ENCODE data around the gene SSH2.

SSH2 gene

GRCh38 chr17:29918922-29919856, 10.8 kb downstream of the SSH2 start:
- Histone ChIP-seq H3K79me2 (no peaks in the 10 kb centered on the region), H3K9me3 (ENCODE audit: control insufficient read depth, low read length) (no peaks in the 10 kb centered on the region), H3K4me2 (ENCODE audit: low read length) (no peak overlapping the region), H3K27ac (no peak overlapping the region), H3K9ac (no peak overlapping the region), H2AFZ (no peak overlapping the region), H3K4me3 (ENCODE audit: low read depth, low read length) (no peak overlapping the region), H3K36me3 (ENCODE audit: control insufficient read depth, insufficient read depth, low read length) (no peaks in the 10 kb centered on the region), H3K27me3 (ENCODE audit: control insufficient read depth, insufficient read depth, low read length) (no peaks in the 10 kb centered on the region), H3K4me1 (no peaks in the 10 kb centered on the region)
- no peak for TF ChIP-seq CTCF (IDR thresholded peaks at IDR 0.05)

- no peak for TF ChIP-seq CTCF (IDR thresholded peaks at IDR 0.05)
- no peak overlapping the region for H3K9ac ChIP-seq
- no peaks in the 10 kb centered on the region for H3K36me3 ChIP-seq (ENCODE audit: control insufficient read depth, insufficient read depth, low read length)
- no peak overlapping the region for H3K27ac ChIP-seq
- H3K4me3 ChIP-seq (ENCODE audit: low read depth, low read length), result no peak overlapping the region
- H3K79me2 ChIP-seq, result no peaks in the 10 kb centered on the region
- no peak overlapping the region for H3K4me2 ChIP-seq (ENCODE audit: low read length)
- no peaks in the 10 kb centered on the region for H3K4me1 ChIP-seq
- H3K9me3 ChIP-seq (ENCODE audit: control insufficient read depth, low read length), result no peaks in the 10 kb centered on the region
- no peaks in the 10 kb centered on the region for H3K27me3 ChIP-seq (ENCODE audit: control insufficient read depth, insufficient read depth, low read length)
- H2AFZ ChIP-seq, result no peak overlapping the region
These were observed 12.0 kb downstream of the SSH2 start for GRCh38 chr17:29918016-29918415.

- H3K27me3 ChIP-seq (ENCODE audit: control insufficient read depth, insufficient read depth, low read length), result no peaks in the 10 kb centered on the region
- H3K4me3 ChIP-seq (ENCODE audit: low read depth, low read length), result no peak overlapping the region
- H3K4me1 ChIP-seq, result no peaks in the 10 kb centered on the region
- no peaks in the 10 kb centered on the region for H3K36me3 ChIP-seq (ENCODE audit: control insufficient read depth, insufficient read depth, low read length)
- H3K9me3 ChIP-seq (ENCODE audit: control insufficient read depth, low read length), result no peaks in the 10 kb centered on the region
- peaks cover 3% of the 10 kb centered on the region for H3K79me2 ChIP-seq
- no peak overlapping the region for H3K27ac ChIP-seq
- no peak overlapping the region for H3K4me2 ChIP-seq (ENCODE audit: low read length)
- no peak for TF ChIP-seq CTCF (IDR thresholded peaks at IDR 0.05)
- H2AFZ ChIP-seq, result no peak overlapping the region
- no peak overlapping the region for H3K9ac ChIP-seq
These were observed 15.1 kb downstream of the SSH2 start for GRCh38 chr17:29914819-29915537.

GRCh38 chr17:29911641-29912177, 18.3 kb downstream of the SSH2 start:
- Histone ChIP-seq H3K4me3 (ENCODE audit: low read depth, low read length) (no peak overlapping the region), H3K9ac (no peak overlapping the region), H3K27me3 (ENCODE audit: control insufficient read depth, insufficient read depth, low read length) (no peaks in the 10 kb centered on the region), H3K4me1 (no peaks in the 10 kb centered on the region), H3K27ac (no peak overlapping the region), H3K79me2 (peaks cover 22% of the 10 kb centered on the region), H3K36me3 (ENCODE audit: control insufficient read depth, insufficient read depth, low read length) (no peaks in the 10 kb centered on the region), H3K4me2 (ENCODE audit: low read length) (no peak overlapping the region), H3K9me3 (ENCODE audit: control insufficient read depth, low read length) (no peaks in the 10 kb centered on the region), H2AFZ (no peak overlapping the region)
- TF ChIP-seq CTCF (IDR thresholded peaks at IDR 0.05), result no peak

All from parathyroid adenoma (tissue), 2 donors.